HepG2 (cell line): ENCODE measurements around the gene SEC31A. TPM values are rescaled to one million over a fixed set of nuclear protein-coding genes. Genes with fewer than 3 reads are reported as not detected.

Experiments
- CEBPB ChIP-seq: IDR thresholded peaks from 2 replicates; pipeline ENCODE4 v1.6.1; 2011; ENCODE audit warnings: low read depth, low read length, improper control_type of control experiment, borderline replicate concordance
- CREB1 ChIP-seq, 2 experiments: fragments of 450-650 bp in 1 of 2; IDR thresholded peaks; 2 replicates each; pipeline ENCODE4 v1.6.1; 2016 to 2017; ENCODE audit warnings: control low read depth in 1 of 2, mild to moderate bottlenecking in 1 of 2, missing compliant biosample characterization in 1 of 2, missing genetic modification characterization in 1 of 2
- KAT2B ChIP-seq: fragments of 150-350 bp; IDR thresholded peaks from 2 replicates; pipeline ENCODE4 v1.6.1; 2014; ENCODE audit warnings: low read depth, low read length, borderline replicate concordance
- MED13 ChIP-seq: sonication (generic); formaldehyde crosslinking; IDR thresholded peaks from 2 replicates; pipeline ENCODE4 v1.5.0; 2020; ENCODE audit warnings: missing genetic modification reagents
- MEIS1 ChIP-seq: sonication (generic); formaldehyde crosslinking; IDR thresholded peaks from 2 replicates; pipeline ENCODE4 v1.9.0; 2021; ENCODE audit warnings: mild to moderate bottlenecking, missing genetic modification reagents, moderate library complexity, borderline replicate concordance
- MIXL1 ChIP-seq: IDR thresholded peaks from 2 replicates; pipeline ENCODE4 v1.6.1; 2016
- NR2F1 ChIP-seq, 2 experiments: fragments of 450-650 bp in 1 of 2; formaldehyde crosslinking in 1 of 2; IDR thresholded peaks; 2 replicates each; pipeline versions ENCODE4 v1.5.0 to v1.6.1; 2016 to 2020; ENCODE audit warnings: mild to moderate bottlenecking in 1 of 2, missing compliant biosample characterization in 1 of 2, missing genetic modification reagents in 1 of 2, moderate library complexity in 1 of 2
- NR2F6 ChIP-seq, 2 experiments: IDR thresholded peaks; 2 replicates each; pipeline ENCODE4 v1.6.1; 2016; ENCODE audit warnings: antibody characterized with exemption in 1 of 2, mild to moderate bottlenecking in 1 of 2
- ZNF546 ChIP-seq: sonication (generic); formaldehyde crosslinking; conservative IDR thresholded peaks from 2 replicates; pipeline ENCODE4 v1.8.1; 2023; ENCODE audit warnings: mild to moderate bottlenecking, missing genetic modification reagents
- ZNF792 ChIP-seq: IDR thresholded peaks from 2 replicates; pipeline ENCODE4 v1.6.1; 2016
- polyA plus RNA-seq, 8 experiments: library from polyadenylated mRNA; depleted of rRNA in 3 of 8; stranded (reverse) in 7 of 8; unstranded in 1 of 8; fragments of >200 nt; fragmentation: Illumina TruSeq in 4 of 8; extraction: Trizol in 4 of 8; gene quantifications; 2 replicates each; pipeline versions ENCODE4 v1.2.1 to v1.2.3, GENCODE V29; 2011 to 2016; ENCODE audit warnings: low read depth in 4 of 8, missing spikeins in 1 of 8, mixed read lengths in 1 of 8; ENCODE audit not compliant: insufficient read depth in 1 of 8
- total RNA-seq, 5 experiments: library from RNA; depleted of rRNA; stranded (reverse); fragments of >200 nt; fragmentation: Illumina TruSeq; extraction: Trizol; gene quantifications; 2 replicates each; pipeline ENCODE4 v1.2.3, GENCODE V29; 2016; ENCODE audit warnings: low read depth in 1 of 5
- TF ChIP-seq, protein P1 (sequence below), 2 experiments: fragments of 450-650 bp in 1 of 2; sonication (generic) in 1 of 2; formaldehyde crosslinking in 1 of 2; IDR thresholded peaks; 2 replicates each; pipeline versions ENCODE4 v1.6.1 to v1.8.0; 2016 to 2022; ENCODE audit warnings: antibody characterized with exemption in 1 of 2, mild to moderate bottlenecking in 1 of 2, missing genetic modification reagents in 1 of 2
- TF ChIP-seq, protein P2 (sequence below): sonication (generic); formaldehyde crosslinking; IDR thresholded peaks from 2 replicates; pipeline ENCODE4 v1.4.0; 2020; ENCODE audit warnings: mild to moderate bottlenecking, low read depth, missing genetic modification reagents
- TF ChIP-seq, protein P3 (sequence below): sonication (generic); formaldehyde crosslinking; IDR thresholded peaks from 2 replicates; pipeline ENCODE4 v1.4.0; 2020; ENCODE audit warnings: mild to moderate bottlenecking, missing genetic modification reagents, borderline replicate concordance

The SEC31A gene
- total and polyA plus RNA-seq, 2 of the 13 experiments (the other 11 are each of a cell fraction or from before 2014, with no cell fraction given), result 231 to 435 TPM

DNA sequence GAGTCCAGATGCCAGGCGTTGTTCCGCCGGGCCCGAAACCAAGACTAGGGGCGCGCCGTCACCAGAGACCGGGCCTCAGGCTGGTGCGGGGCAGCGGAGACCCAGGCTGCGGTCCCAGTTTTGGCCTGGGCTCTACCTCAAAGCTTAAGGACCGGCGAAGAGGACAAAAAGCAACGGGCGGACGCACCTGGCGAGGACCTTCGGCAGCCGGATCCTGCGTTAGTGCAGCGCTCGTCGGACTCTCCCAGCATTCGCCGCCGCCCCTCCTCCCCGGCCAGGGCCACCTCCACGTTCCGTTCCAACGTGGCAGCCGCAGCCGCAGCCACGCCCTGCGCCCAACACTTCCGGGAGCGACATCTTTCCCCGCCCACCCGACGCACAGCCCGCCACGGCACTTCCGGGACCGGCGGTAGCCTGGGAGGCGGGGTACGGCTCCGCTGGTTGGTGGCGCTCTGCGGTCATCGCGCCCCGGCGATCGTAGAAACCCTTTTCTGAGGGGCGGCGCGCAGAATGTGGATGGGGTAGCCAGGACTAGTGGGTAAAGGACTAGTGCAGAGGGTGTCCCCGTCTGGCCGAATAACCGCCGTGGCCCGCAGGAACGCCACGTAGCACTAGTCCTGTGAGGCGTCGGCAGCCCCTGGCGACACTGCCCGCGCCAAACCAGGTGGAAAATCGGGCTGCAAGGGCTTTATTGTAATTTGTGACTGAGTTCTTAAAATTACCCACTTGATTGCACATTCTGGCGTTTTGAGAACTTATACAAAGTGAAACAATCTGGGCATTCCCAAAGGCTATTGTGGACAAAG is at the start of gene SEC31A (continued):
- TF ChIP-seq, protein P1, sequence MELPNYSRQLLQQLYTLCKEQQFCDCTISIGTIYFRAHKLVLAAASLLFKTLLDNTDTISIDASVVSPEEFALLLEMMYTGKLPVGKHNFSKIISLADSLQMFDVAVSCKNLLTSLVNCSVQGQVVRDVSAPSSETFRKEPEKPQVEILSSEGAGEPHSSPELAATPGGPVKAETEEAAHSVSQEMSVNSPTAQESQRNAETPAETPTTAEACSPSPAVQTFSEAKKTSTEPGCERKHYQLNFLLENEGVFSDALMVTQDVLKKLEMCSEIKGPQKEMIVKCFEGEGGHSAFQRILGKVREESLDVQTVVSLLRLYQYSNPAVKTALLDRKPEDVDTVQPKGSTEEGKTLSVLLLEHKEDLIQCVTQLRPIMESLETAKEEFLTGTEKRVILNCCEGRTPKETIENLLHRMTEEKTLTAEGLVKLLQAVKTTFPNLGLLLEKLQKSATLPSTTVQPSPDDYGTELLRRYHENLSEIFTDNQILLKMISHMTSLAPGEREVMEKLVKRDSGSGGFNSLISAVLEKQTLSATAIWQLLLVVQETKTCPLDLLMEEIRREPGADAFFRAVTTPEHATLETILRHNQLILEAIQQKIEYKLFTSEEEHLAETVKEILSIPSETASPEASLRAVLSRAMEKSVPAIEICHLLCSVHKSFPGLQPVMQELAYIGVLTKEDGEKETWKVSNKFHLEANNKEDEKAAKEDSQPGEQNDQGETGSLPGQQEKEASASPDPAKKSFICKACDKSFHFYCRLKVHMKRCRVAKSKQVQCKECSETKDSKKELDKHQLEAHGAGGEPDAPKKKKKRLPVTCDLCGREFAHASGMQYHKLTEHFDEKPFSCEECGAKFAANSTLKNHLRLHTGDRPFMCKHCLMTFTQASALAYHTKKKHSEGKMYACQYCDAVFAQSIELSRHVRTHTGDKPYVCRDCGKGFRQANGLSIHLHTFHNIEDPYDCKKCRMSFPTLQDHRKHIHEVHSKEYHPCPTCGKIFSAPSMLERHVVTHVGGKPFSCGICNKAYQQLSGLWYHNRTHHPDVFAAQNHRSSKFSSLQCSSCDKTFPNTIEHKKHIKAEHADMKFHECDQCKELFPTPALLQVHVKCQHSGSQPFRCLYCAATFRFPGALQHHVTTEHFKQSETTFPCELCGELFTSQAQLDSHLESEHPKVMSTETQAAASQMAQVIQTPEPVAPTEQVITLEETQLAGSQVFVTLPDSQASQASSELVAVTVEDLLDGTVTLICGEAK (IDR thresholded peaks at IDR 0.05), result peak; percentile 76
- TF ChIP-seq, protein P1 (CRISPR knock-in tag; IDR thresholded peaks at IDR 0.05), result peak; percentile 74; the same call in 1 of the 2 replicates
- TF ChIP-seq, protein P2, sequence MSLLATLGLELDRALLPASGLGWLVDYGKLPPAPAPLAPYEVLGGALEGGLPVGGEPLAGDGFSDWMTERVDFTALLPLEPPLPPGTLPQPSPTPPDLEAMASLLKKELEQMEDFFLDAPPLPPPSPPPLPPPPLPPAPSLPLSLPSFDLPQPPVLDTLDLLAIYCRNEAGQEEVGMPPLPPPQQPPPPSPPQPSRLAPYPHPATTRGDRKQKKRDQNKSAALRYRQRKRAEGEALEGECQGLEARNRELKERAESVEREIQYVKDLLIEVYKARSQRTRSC (CRISPR knock-in tag), result no peak
- TF ChIP-seq ZNF792 (peak; percentile 84; the same call in 1 of the 2 replicates), ZNF546 (peak; percentile 62; the same call in 1 of the 2 replicates), CEBPB (no peak), MIXL1 (no peak), NR2F6 (IDR thresholded peaks at IDR 0.05) (no peak), NR2F6 (CRISPR knock-in tag; IDR thresholded peaks at IDR 0.05) (peak; percentile 60; the same call in 1 of the 2 replicates), CREB1 (IDR thresholded peaks at IDR 0.05) (peak; percentile 93), CREB1 (CRISPR knock-in tag; IDR thresholded peaks at IDR 0.05) (peak; percentile 92), MEIS1 (CRISPR knock-in tag) (no peak; the same call in 1 of the 2 replicates), MED13 (CRISPR knock-in tag) (peak; percentile 85; the same call in 1 of the 2 replicates), KAT2B (no peak), NR2F1 (CRISPR knock-in tag; IDR thresholded peaks at IDR 0.05) (0 out of 4 replicates have a peak, but pooled peaks of 1 of the 2 experiments have one; percentile 38)
- TF ChIP-seq, protein P3, sequence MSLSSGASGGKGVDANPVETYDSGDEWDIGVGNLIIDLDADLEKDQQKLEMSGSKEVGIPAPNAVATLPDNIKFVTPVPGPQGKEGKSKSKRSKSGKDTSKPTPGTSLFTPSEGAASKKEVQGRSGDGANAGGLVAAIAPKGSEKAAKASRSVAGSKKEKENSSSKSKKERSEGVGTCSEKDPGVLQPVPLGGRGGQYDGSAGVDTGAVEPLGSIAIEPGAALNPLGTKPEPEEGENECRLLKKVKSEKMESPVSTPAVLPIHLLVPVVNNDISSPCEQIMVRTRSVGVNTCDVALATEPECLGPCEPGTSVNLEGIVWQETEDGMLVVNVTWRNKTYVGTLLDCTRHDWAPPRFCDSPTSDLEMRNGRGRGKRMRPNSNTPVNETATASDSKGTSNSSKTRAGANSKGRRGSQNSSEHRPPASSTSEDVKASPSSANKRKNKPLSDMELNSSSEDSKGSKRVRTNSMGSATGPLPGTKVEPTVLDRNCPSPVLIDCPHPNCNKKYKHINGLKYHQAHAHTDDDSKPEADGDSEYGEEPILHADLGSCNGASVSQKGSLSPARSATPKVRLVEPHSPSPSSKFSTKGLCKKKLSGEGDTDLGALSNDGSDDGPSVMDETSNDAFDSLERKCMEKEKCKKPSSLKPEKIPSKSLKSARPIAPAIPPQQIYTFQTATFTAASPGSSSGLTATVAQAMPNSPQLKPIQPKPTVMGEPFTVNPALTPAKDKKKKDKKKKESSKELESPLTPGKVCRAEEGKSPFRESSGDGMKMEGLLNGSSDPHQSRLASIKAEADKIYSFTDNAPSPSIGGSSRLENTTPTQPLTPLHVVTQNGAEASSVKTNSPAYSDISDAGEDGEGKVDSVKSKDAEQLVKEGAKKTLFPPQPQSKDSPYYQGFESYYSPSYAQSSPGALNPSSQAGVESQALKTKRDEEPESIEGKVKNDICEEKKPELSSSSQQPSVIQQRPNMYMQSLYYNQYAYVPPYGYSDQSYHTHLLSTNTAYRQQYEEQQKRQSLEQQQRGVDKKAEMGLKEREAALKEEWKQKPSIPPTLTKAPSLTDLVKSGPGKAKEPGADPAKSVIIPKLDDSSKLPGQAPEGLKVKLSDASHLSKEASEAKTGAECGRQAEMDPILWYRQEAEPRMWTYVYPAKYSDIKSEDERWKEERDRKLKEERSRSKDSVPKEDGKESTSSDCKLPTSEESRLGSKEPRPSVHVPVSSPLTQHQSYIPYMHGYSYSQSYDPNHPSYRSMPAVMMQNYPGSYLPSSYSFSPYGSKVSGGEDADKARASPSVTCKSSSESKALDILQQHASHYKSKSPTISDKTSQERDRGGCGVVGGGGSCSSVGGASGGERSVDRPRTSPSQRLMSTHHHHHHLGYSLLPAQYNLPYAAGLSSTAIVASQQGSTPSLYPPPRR (CRISPR knock-in tag), result peak; percentile 72
